ENCODE results near the gene PRODH2.

- TF ChIP-seq POLR2AphosphoS5 (IDR thresholded peaks at IDR 0.05; ENCODE audit: low read depth, low read length) (no peak), REST (IDR thresholded peaks at IDR 0.05; ENCODE audit: insufficient read depth in 1 of 2, low read depth in 2 of 2, low read length in 2 of 2) (no peak), TAF1 (IDR thresholded peaks at IDR 0.05; ENCODE audit: borderline replicate concordance, insufficient read depth, low read length) (no peak), FOXP2 (optimal IDR thresholded peaks at IDR 0.05; ENCODE audit: borderline replicate concordance, extremely low read depth, extremely low read length, insufficient read depth) (no peak)
These were observed 38.2 kb downstream of the PRODH2 start for GRCh38 chr19:35774274-35775045.
